ENCODE results near the gene CEBPG.

- no peak for TF ChIP-seq CTCF (IDR thresholded peaks at IDR 0.05)
- no peak for TF ChIP-seq EP300 (IDR thresholded peaks at IDR 0.05)
- TF ChIP-seq POLR2AphosphoS5 (IDR thresholded peaks at IDR 0.05), result no peak
Measured at GRCh38 chr19:33394723-33395560, 21.4 kb downstream of the CEBPG start.
